ENCODE measurements around the gene LAMTOR2. TPM values are rescaled to one million over a fixed set of nuclear protein-coding genes. Genes with fewer than 3 reads are reported as not detected.
A peak's percentile ranks its signal among the peaks of the same experiment; 100 is the strongest.
"Not testable (repeated sequence)": the region's sequence is repeated elsewhere in the genome, so short reads cannot be mapped to it uniquely, and the experiment has no call there.

The LAMTOR2 gene
- 31.8 TPM for total RNA-seq

- peak; percentile 100 for DNase-seq
These were observed at the start of gene LAMTOR2 for GRCh38 chr1:156054500-156055280. Gene LAMTOR2 (plus strand): TSS chr1:156054782. CDS start chr1:156054890, 108 bp downstream.

GRCh38 chr1:156004843-156005584 lies 49.6 kb upstream of the LAMTOR2 start:
- DNase-seq, result peak; percentile 26

GRCh38 chr1:156006666-156007376 lies 47.8 kb upstream of the LAMTOR2 start:
- DNase-seq, result peak; percentile 24

GRCh38 chr1:156009404-156009803 lies 45.2 kb upstream of the LAMTOR2 start:
- no peak for DNase-seq

GRCh38 chr1:156012051-156012817 lies 42.3 kb upstream of the LAMTOR2 start:
- no peak for DNase-seq

- no peak for DNase-seq
These were observed 39.8 kb upstream of the LAMTOR2 start for GRCh38 chr1:156014829-156015228.

GRCh38 chr1:156019946-156020292 lies 34.7 kb upstream of the LAMTOR2 start:
- DNase-seq, result no peak

- DNase-seq, result peak; percentile 95
These were observed 34.1 kb upstream of the LAMTOR2 start, which contains the start of gene SSR2 for GRCh38 chr1:156020293-156021092. Gene SSR2 (minus strand): TSS chr1:156020951. CDS start chr1:156020167, 784 bp downstream.

- no peak for DNase-seq
These were observed 33.5 kb upstream of the LAMTOR2 start for GRCh38 chr1:156021093-156021428.

- no peak for DNase-seq
These were observed 32.6 kb upstream of the LAMTOR2 start for GRCh38 chr1:156021954-156022353.

GRCh38 chr1:156024801-156025200 lies 29.8 kb upstream of the LAMTOR2 start:
- DNase-seq, result no peak

- DNase-seq, result peak; percentile 24
These were observed 28.7 kb upstream of the LAMTOR2 start for GRCh38 chr1:156025876-156026275.

GRCh38 chr1:156026588-156026987 lies 28.0 kb upstream of the LAMTOR2 start:
- no peak for DNase-seq

GRCh38 chr1:156033011-156033410 lies 21.6 kb upstream of the LAMTOR2 start:
- DNase-seq, result no peak

GRCh38 chr1:156034991-156035390 lies 19.6 kb upstream of the LAMTOR2 start:
- not testable (repeated sequence) for DNase-seq

GRCh38 chr1:156042828-156043227 lies 11.8 kb upstream of the LAMTOR2 start:
- no peak for DNase-seq

- DNase-seq, result no peak
These were observed 9.5 kb upstream of the LAMTOR2 start for GRCh38 chr1:156045076-156045475.

GRCh38 chr1:156048663-156049258 lies 5.8 kb upstream of the LAMTOR2 start:
- DNase-seq, result no peak

GRCh38 chr1:156050376-156050775 lies 4.2 kb upstream of the LAMTOR2 start:
- peak; percentile 72 for DNase-seq

GRCh38 chr1:156051011-156051725 lies 3.4 kb upstream of the LAMTOR2 start:
- DNase-seq, result no peak

Measured in tongue (tissue), 2 donors.